MM.1S (cell line): ENCODE data around the gene PLA2G15.

Experiments used
- DNase-seq: peaks from one replicate; pipeline ENCODE4 v3.0.0-alpha.2; 2015
- H2AFZ ChIP-seq: fragments of 300-600 bp; sonication (generic); 2 replicates; pipeline ENCODE4 v1.6.0; 2016; ENCODE audit warnings: antibody characterized with exemption, low read length
- H3F3A ChIP-seq: fragments of 300-600 bp; sonication (generic); 2 replicates; pipeline ENCODE4 v1.6.1; 2016; ENCODE audit warnings: mild to moderate bottlenecking, antibody characterized with exemption, low read length, moderate library complexity, mixed read lengths; ENCODE audit not compliant: insufficient read depth
- H3K27ac ChIP-seq: fragments of 300-600 bp; sonication (generic); 2 replicates; pipeline ENCODE4 v1.5.1; 2016; ENCODE audit warnings: mild to moderate bottlenecking, low read length
- H3K27me3 ChIP-seq: fragments of 300-600 bp; sonication (generic); replicated peaks from 2 replicates; pipeline ENCODE4 v1.6.0; 2016; ENCODE audit warnings: low read length; ENCODE audit not compliant: insufficient read depth
- H3K36me3 ChIP-seq: fragments of 300-600 bp; sonication (generic); replicated peaks from 2 replicates; pipeline ENCODE4 v1.6.1; 2016; ENCODE audit warnings: mild to moderate bottlenecking, low read length, mixed read lengths; ENCODE audit not compliant: insufficient read depth
- H3K4me1 ChIP-seq: fragments of 300-600 bp; sonication (generic); 2 replicates; pipeline ENCODE4 v1.6.1; 2016; ENCODE audit warnings: low read length, mixed read lengths
- H3K4me2 ChIP-seq: fragments of 300-600 bp; sonication (generic); 2 replicates; pipeline ENCODE4 v1.6.0; 2016; ENCODE audit warnings: low read depth, low read length
- H3K4me3 ChIP-seq: fragments of 300-600 bp; sonication (generic); 2 replicates; pipeline ENCODE4 v1.5.1; 2016; ENCODE audit warnings: low read length, mixed read lengths
- H3K79me2 ChIP-seq: fragments of 300-600 bp; sonication (generic); 2 replicates; pipeline ENCODE4 v1.6.1; 2016; ENCODE audit warnings: mixed run types, low read length, mixed read lengths
- H3K9ac ChIP-seq: fragments of 300-600 bp; sonication (generic); 2 replicates; pipeline ENCODE4 v1.6.1; 2016; ENCODE audit warnings: low read length, mixed read lengths
- H3K9me2 ChIP-seq: fragments of 300-600 bp; sonication (generic); replicated peaks from 2 replicates; pipeline ENCODE4 v1.6.1; 2016; ENCODE audit warnings: mild to moderate bottlenecking, low read length, mixed read lengths; ENCODE audit not compliant: insufficient read depth
- H3K9me3 ChIP-seq: fragments of 300-600 bp; sonication (generic); replicated peaks from 2 replicates; pipeline ENCODE4 v1.6.1; 2016; ENCODE audit warnings: mild to moderate bottlenecking, low read length, mixed read lengths; ENCODE audit not compliant: insufficient read depth
- H4K20me1 ChIP-seq: fragments of 300-600 bp; sonication (generic); 2 replicates; pipeline ENCODE4 v1.6.1; 2016; ENCODE audit warnings: mild to moderate bottlenecking, low read length, moderate library complexity, mixed read lengths; ENCODE audit not compliant: insufficient read depth
- EZH2 ChIP-seq: fragments of 300-600 bp; sonication (generic); optimal IDR thresholded peaks from 2 replicates; pipeline ENCODE3; 2017; ENCODE audit warnings: low read depth, mild to moderate bottlenecking, antibody characterized with exemption, low read length, mixed read lengths
- EZH2phosphoT487 ChIP-seq: fragments of 300-600 bp; sonication (generic); IDR thresholded peaks from 2 replicates; pipeline ENCODE4 v1.6.1; 2018; ENCODE audit warnings: antibody characterized with exemption, low read length
- TF ChIP-seq, protein P1 (sequence below): fragments of 300-600 bp; sonication (generic); IDR thresholded peaks from 2 replicates; pipeline ENCODE4 v1.5.1; 2016; ENCODE audit warnings: antibody characterized with exemption, low read length, mixed read lengths

PLA2G15 gene

DNA sequence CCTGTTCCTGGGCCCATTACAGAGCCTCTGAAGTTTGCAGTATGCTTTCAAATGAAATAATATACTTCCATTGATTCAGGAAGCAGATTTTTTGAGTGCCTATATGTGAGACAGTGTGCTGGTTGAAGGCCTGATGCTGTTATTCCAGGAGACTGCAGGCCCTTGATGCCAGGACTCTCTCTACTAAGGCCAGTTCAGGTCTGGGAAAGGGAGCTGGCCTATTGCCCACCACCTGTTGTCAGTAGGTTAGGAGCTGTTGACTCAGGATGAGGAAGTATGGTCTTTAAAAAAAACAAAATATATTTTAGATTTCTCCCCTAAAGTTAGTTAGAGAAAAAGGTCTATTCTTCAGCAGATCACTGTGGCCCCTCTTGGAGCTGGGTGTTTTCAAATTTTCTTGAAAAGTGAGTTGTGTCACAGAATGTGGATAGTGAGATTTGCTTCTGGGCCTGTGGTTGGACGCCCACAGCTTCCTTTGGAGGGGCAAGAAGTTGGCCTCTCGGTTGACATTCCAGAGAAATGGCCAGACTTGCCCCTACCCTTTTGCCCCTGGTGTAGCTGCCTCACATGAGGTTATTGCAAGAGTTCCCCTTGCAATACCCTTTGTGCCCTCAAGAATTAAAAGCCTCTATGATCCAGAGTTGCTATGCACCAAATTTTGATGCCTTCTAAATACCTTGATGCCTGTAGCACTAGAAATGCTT is 17.2 kb upstream of the PLA2G15 start:
- Histone ChIP-seq H3K4me3 (no peak overlapping the region), H3K9me2 (no peaks in the 10 kb centered on the region), H3K4me1 (peaks cover 15% of the 10 kb centered on the region), H3K9ac (no peak overlapping the region; the same call in 1 of the 2 replicates), H2AFZ (no peak overlapping the region), H3F3A (peaks cover 9% of the 10 kb centered on the region; the same call in 1 of the 2 replicates), H3K79me2 (no peaks in the 10 kb centered on the region), H3K27ac (peak overlapping the region; percentile 37; the same call in 1 of the 2 replicates), H4K20me1 (no peaks in the 10 kb centered on the region), H3K9me3 (no peaks in the 10 kb centered on the region), H3K4me2 (no peak overlapping the region), H3K36me3 (no peaks in the 10 kb centered on the region), H3K27me3 (no peaks in the 10 kb centered on the region)
- TF ChIP-seq EZH2phosphoT487 (no peak), EZH2 (no peak)
- TF ChIP-seq, protein P1, sequence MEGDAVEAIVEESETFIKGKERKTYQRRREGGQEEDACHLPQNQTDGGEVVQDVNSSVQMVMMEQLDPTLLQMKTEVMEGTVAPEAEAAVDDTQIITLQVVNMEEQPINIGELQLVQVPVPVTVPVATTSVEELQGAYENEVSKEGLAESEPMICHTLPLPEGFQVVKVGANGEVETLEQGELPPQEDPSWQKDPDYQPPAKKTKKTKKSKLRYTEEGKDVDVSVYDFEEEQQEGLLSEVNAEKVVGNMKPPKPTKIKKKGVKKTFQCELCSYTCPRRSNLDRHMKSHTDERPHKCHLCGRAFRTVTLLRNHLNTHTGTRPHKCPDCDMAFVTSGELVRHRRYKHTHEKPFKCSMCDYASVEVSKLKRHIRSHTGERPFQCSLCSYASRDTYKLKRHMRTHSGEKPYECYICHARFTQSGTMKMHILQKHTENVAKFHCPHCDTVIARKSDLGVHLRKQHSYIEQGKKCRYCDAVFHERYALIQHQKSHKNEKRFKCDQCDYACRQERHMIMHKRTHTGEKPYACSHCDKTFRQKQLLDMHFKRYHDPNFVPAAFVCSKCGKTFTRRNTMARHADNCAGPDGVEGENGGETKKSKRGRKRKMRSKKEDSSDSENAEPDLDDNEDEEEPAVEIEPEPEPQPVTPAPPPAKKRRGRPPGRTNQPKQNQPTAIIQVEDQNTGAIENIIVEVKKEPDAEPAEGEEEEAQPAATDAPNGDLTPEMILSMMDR = no peak
- no peak for DNase-seq

DNA sequence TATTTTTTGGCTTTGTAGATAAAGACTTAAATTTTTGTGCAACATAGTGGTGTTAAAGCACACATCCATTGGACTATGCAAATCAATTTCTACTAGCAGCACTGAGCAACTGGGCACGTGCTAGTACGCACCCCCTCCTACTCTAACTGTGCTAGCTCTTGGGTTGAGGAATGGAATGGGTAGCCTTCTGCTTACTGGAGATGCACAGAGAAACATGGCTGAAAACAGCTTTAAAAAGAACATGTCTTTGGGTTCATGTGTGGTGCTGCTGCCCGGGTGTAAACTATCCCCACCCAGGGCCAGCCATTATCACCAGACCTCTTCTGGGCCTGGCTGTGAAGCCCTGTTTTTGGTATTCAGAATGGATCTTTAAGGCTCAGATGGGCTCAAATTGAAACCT is 16.5 kb upstream of the PLA2G15 start:
- Histone ChIP-seq H2AFZ (no peak overlapping the region), H3K4me3 (no peak overlapping the region), H3F3A (peaks cover 9% of the 10 kb centered on the region; the same call in 1 of the 2 replicates), H3K9me3 (no peaks in the 10 kb centered on the region), H3K9ac (no peak overlapping the region), H3K79me2 (no peaks in the 10 kb centered on the region), H3K27ac (no peak overlapping the region), H4K20me1 (no peaks in the 10 kb centered on the region), H3K36me3 (no peaks in the 10 kb centered on the region), H3K4me1 (peaks cover 15% of the 10 kb centered on the region), H3K4me2 (no peak overlapping the region), H3K9me2 (no peaks in the 10 kb centered on the region), H3K27me3 (no peaks in the 10 kb centered on the region)
- DNase-seq = no peak
- TF ChIP-seq EZH2 = no peak
- no peak for TF ChIP-seq EZH2phosphoT487
- TF ChIP-seq, protein P1 = no peak

DNA sequence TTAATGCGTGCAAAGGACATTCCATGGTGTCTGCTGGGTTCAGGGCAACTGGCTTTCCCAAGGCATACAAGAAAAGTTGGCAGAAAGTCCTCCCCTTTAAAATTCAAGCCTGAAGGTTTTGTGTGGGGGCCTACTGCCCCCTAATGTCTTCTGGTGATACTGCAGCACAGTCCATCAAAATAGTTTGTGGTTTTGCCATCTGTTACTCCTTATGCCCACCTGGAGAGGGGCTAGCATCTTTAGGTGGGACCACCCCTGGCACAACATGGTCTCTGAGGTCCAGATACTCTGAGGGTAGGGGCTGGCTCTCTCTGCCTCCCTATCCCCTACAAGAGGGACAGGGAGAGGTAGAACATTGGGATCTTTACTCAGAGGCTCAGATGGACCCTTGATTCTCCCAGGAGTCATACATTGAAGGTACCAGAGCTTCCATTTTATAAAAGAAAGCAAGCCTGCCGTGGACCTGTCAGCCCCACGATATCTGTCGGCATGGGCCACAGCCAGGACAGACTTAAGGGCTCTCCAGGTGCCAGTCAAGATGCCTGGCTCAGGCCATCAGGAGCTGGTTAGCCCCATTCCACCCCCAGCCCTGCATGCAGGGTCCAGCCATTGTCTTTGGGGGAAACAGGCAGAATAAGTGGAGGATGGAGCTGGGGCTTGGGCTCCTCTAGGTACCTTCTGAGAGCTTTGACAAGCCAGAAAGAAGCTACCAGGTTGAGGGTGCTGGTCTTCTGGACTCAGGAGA is 15.6 kb upstream of the PLA2G15 start:
- Histone ChIP-seq H3K4me1 (peaks cover 15% of the 10 kb centered on the region), H3K36me3 (no peaks in the 10 kb centered on the region), H2AFZ (no peak overlapping the region), H3K9me3 (no peaks in the 10 kb centered on the region), H3K79me2 (no peaks in the 10 kb centered on the region), H3K9ac (no peak overlapping the region), H3K4me2 (no peak overlapping the region), H3K27me3 (no peaks in the 10 kb centered on the region), H3K9me2 (no peaks in the 10 kb centered on the region), H4K20me1 (no peaks in the 10 kb centered on the region), H3K4me3 (no peak overlapping the region), H3K27ac (no peak overlapping the region), H3F3A (peaks cover 12% of the 10 kb centered on the region)
- no peak for TF ChIP-seq EZH2
- TF ChIP-seq, protein P1 = peak; percentile 85
- peak; percentile 48 for DNase-seq
